Jurkat, Clone E6-1 (cell line): ENCODE measurements around the gene NOCT. TPM values are rescaled to one million over a fixed set of nuclear protein-coding genes. Genes with fewer than 3 reads are reported as not detected.
A peak's percentile ranks its signal among the peaks of the same experiment; 100 is the strongest.
"Not testable (repeated sequence)": the region's sequence is repeated elsewhere in the genome, so short reads cannot be mapped to it uniquely, and the experiment has no call there.

Source experiments
- DNase-seq: peaks from one replicate; pipeline ENCODE4 v3.0.0-alpha.2; 2011; ENCODE audit warnings: low read depth, low spot score
- H3K4me3 ChIP-seq: 2 replicates; pipeline ENCODE4 v1.5.1; 2011; ENCODE audit warnings: mild to moderate bottlenecking, low read length, control low read depth, moderate library complexity
- polyA plus RNA-seq: library from polyadenylated mRNA; unstranded; fragments of >200 nt; gene quantifications from one replicate; pipeline ENCODE4 v1.2.1, GENCODE V29; 2012; ENCODE audit warnings: missing spikeins; ENCODE audit not compliant: insufficient read length, insufficient read depth

The NOCT gene, protein sequence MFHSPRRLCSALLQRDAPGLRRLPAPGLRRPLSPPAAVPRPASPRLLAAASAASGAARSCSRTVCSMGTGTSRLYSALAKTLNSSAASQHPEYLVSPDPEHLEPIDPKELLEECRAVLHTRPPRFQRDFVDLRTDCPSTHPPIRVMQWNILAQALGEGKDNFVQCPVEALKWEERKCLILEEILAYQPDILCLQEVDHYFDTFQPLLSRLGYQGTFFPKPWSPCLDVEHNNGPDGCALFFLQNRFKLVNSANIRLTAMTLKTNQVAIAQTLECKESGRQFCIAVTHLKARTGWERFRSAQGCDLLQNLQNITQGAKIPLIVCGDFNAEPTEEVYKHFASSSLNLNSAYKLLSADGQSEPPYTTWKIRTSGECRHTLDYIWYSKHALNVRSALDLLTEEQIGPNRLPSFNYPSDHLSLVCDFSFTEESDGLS
- 8.6 TPM for polyA plus RNA-seq

DNA sequence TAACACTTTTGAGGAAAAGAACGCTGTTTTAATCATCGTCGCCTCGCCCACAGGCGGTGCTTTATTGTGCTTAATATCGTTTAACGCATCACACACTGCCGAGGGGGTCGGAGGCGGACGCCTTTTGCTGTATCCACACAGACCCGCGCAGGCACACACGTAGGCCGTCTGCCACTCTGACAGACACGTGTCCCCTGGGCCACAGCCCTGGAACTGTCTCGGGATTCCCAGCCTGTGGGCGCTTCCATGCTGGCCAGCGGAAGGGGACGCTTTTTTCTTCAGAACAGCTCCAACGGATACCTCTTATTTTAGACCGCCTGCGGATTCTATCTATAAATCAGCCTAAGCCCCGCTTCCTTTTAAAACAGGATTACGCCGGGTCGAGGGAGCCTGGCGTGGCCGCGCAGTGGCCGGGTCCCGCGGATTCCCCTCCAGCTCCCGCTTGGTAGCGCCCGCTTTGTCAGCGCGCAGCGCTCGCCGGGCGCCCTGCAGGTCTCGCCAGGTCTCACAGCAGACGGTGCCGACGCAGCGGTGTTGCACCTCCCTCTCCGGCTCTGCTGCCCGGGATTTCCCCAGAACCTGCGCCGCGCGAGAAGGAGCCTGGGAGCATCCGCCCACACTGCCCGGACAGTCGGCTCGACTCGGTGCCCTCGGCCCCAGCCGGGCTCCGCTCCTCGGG, at the start of gene NOCT:
Gene NOCT, plus strand, starts transcription at position 513 of the 679 bp plus-strand sequence. CDS start 201 bp downstream, outside the sequence.
- peak within 1 kb of the TSS; percentile 92 for H3K4me3 ChIP-seq
- peak; percentile 85 for DNase-seq

DNA sequence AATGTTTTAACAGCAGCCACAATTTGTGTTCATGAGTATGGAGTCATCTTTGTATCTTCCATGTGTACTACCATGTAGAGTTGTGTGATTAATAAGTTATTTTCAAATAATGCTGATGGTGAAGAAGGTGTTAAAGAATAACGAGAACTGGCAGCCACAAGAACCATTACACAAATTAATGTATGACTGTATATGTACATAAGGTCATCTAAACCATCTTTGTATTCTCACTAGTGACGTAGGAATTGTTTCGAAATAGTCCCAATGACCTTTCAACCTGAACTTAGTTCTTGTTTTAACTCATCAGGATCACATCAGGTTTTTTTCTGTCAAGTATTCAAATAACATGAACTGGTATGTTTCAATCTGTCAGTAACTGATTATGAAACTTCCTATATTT, 48.3 kb upstream of the NOCT start:
- no peak for DNase-seq

DNA sequence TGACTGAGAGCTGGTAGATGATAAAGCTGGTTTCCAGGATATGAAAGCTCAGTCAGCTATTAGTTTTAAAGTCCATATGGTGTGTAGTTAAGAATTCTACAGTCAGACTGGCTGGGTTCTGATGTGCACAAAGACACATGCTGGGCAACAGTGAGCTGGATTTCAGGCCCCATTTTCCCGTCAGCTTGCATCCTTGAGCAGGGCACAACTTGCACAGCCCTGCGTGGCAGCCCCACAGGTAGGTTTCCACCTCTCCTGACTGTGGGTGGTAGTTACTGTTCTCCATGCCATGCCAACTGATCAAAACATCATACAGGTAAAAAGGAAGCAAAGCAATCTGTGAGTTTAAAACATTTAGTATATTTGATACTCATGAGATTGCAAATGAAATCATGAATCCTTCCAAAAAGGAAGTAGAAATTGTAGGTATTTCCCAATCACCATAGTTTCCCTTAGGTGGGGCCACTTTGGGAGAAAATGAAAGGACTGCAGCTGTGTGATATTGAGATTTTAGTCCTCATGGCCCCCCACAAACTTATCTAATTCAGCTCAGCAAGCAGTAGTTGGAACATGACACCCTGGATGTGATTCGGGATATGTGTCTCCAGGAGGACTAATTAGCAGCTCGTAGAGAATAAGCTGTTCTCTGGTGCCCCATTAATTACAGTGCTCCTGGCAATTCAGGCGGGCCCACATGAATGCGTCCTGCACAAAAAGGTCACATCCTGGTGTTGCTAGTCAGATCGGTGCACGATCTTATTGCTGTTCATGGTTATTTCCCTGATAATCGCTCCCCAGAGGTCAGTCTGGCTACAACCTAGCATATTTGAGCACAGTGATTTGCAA, 42.4 kb upstream of the NOCT start:
- no peak for DNase-seq
- H3K4me3 ChIP-seq: no peak overlapping the region

More for the DNA sequence above, 48.3 kb upstream of the NOCT start:
- no peak overlapping the region for H3K4me3 ChIP-seq

DNA sequence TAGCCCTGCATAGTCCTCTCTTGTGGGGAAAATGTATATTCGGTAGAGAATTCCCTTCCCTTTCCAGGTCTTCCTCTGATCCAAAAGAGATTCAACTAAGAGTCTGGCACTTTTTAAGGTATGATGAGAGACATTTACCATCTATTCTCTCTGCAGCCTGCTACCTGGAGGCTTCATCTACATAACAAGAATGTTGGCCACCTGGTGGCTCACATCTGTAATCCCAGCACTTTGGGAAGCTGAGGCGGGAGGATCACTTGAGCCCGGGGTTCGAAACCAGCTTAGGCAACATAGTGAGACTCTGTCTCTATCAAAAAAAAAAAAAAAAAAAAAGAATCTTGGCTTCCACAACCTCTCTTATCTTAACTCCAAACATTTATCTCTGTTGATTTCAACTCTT, 40.4 kb upstream of the NOCT start:
- no peak for DNase-seq
- H3K4me3 ChIP-seq: no peak overlapping the region

DNA sequence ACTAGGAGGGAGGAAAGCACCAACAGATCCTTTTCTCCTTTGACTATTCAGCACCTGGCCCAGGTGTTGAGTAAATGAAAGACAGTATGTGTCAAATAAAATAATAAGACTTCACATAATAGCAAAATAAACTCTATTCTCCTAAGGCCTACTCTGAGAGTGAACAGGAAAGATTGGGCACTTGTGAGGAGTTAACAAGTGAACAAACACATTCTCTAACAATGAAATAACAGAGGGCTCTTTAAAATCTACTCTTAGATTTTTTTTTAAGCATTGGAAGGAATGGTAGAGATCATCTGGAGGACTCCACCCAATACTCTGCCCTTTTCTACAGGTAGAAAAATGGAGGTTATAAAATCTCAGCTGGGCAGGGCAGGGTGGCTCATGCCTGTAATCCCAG, 39.1 kb upstream of the NOCT start:
- DNase-seq: no peak
- H3K4me3 ChIP-seq: no peak overlapping the region

DNA sequence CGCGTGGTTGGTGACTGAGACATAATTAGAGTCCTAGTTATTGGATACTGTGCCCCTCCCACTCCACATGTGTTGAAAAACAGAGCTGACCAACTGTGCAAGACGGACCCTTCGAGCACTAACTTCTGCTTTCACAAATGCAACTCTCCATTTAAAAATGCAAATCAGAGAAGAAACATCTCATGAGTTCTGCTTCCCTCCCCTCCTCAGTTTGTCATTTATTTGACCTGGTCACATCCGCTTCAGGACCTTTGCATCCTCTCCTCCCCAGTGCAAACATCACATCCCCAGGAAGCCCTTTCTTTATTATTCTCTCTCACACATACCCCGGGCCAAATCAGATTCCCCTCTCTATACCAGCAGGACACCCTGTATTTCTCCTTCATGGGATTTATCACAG, 38.1 kb upstream of the NOCT start:
- no peak for DNase-seq
- H3K4me3 ChIP-seq: no peak overlapping the region

DNA sequence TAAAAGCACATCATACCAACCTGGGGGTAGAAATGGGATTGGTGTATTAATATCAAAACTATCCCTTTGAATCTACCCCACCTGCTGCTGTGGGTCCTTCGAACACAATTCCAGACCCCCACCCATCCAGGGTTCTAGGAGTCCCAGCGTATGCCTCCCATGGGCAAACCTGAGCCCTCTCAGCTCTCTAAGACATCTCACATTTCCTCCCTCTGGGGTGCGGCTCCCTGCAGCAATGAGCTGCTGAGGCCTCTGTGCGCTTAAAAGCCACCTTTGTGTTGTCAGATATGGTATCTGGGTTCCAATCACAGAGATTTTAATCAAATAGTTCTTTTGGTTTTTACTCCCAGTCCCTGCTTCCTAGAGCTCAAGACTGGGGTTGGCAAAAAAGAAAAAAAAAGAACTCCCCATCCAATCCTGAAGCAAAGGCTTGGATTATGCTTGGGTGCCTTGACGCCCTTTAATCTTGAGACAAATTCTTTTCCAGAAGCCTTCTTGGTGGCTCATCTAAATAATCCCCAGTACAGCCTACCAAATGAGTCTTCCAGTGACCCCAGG, 37.5 kb upstream of the NOCT start:
- H3K4me3 ChIP-seq: no peak overlapping the region

DNA sequence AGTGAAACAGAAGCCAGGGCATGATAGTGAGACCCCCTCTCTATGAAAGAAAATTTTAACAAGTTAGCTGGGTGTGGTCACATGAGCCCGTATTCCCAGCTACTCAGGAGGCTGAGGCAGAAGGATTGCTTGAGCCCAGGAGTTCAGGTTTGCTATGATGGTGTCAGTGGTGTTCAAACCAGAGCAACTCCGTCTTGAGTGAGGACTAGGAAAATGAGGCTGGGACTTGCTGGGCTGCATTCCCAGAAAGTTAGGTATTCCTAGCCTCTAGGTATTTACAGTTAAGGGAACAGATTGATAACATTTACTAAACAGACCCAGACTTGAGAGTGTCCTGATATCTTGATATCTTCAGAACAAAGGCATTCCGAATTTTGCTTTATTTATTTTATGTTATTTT, 37.0 kb upstream of the NOCT start:
- H3K4me3 ChIP-seq: no peak overlapping the region
- DNase-seq: no peak

More for the DNA sequence above, 37.5 kb upstream of the NOCT start:
- no peak for DNase-seq

DNA sequence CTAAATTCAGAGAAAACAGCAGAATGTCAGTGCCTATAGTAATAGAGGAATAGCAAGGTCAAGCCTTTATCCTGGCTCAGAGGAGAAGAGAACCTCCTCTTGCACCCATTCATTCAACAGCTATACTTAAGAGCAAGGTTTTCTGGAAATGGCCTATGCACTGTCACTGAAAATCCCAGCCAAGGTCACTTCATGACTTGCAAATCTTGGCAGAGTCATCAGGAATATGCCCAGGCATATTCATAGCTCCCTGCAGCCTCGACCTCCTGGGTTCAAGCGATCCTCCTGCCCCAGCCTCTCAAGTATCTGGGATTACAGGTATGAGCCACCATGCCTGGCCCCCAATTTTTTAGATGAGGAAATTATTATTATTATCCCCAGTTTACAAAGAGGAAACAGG, 35.8 kb upstream of the NOCT start:
- DNase-seq: no peak
- no peak overlapping the region for H3K4me3 ChIP-seq

DNA sequence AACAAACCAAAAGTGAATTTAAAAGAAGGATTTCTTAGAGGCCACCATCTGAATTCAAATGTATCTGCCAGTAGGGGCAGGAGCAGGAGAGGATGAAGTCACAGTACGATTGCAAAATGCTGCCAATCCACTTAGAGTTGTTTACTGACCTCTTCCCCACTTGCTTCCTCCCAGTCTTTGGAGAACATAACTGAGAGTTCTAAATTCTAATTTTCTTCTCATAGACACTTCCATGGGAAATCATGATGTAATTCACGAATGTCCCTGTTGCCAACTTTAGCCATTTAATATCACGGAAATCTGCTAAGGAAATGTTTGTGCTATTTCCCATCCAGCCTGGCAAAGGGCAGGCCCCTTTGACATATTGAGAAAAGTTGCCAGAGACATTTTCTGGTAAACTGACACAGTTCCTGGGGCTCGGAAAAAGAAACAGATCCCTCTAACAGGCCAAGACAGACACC, 33.6 kb upstream of the NOCT start:
- DNase-seq: no peak

DNA sequence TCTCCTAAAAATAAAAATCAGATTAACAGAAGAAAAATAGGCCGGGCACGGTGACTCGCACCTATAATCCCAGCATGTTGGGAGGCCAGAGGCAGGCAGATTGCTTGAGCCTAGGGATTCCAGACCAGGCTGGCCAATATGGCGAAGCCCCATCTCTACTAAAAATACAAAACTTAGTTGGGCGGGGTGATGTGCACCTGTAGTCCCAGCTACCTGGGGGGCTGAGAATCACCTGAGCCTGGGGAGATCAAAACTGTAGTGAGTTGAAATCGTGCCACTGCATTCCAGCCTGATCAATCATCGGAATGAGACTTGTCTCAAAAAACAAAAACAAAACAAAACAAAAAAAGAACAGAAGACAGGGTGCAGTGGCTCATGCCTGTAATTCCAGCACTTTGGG, 32.8 kb upstream of the NOCT start:
- no peak for DNase-seq
- no peak overlapping the region for H3K4me3 ChIP-seq

More for the DNA sequence above, 33.6 kb upstream of the NOCT start:
- H3K4me3 ChIP-seq: no peak overlapping the region

DNA sequence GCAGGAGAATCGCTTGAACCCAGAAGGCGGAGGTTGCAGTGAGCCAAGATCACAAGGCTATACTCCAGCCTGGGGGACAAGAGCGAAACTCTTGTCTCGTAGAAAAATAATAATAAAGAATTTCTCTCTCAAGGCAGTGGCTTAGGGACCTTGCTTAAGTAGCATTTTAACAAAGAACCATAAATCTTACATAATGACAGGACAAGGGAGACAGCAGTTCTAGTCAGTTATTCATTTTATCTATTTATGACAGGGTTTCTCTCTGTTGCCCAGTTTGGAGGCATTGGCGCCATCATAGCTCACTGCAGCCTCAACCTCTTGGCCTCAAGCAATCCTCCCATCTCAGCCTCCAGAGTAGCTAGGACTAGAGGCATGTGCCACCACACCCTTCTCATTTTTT, 31.9 kb upstream of the NOCT start:
- no peak for DNase-seq
- no peak overlapping the region for H3K4me3 ChIP-seq

DNA sequence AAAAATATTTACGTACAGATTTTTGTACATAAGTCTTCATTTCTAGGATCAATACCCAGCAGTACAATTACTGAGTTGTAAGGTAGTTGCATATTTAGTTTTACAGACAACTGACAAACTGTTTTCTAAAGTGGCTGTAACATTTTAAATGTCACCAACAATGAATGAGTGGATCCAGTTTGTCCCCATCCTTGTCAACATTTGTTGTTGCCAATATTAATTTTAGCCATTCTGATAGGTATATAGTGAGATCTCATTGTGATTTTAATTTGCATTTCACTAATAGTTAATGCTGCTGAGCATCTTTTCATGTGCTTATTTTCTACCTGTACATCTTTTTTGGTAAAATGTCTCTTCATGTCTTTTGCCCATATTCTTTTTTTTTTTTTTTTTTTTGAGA, 30.9 kb upstream of the NOCT start:
- no peak overlapping the region for H3K4me3 ChIP-seq
- DNase-seq: no peak

DNA sequence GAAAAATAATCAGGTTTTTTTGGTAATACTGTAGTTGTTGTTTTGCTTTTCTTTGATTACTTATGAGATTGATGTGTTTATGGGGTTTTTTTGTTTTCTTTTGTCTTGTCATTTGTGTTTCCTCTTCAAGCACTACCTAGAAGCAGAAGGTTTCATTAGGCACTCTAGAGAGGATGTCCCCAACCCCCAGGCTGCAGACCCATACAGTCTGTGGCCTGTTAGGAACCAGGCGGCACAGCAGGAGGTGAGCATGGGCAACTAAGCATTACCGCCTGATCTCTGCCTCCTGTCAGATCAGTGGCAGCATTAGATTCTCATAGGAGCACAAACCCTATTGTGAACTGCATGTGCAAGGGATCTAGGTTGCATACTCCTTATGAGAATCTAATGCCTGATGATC, 22.9 kb upstream of the NOCT start:
- DNase-seq: no peak
- no peak overlapping the region for H3K4me3 ChIP-seq

DNA sequence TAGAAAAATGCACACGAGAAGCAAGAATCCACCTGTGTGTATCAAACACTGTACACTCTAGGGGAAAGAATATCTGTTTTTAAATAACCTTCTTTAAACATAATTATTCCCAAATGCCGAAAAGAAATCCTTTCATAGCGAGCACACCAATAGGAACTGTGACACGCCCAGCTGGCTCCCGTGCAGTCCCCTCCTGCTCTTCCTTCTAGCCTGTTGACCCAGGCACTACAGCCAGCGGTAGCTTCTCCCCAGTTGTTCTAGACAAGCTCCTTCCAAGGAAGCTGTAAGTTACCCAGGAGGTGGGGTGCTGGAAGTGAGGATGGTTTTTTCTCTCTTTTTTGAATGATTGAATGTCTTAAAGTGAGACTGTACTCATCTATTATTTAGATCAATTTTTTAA, 19.5 kb upstream of the NOCT start:
- DNase-seq: no peak
- no peak overlapping the region for H3K4me3 ChIP-seq

DNA sequence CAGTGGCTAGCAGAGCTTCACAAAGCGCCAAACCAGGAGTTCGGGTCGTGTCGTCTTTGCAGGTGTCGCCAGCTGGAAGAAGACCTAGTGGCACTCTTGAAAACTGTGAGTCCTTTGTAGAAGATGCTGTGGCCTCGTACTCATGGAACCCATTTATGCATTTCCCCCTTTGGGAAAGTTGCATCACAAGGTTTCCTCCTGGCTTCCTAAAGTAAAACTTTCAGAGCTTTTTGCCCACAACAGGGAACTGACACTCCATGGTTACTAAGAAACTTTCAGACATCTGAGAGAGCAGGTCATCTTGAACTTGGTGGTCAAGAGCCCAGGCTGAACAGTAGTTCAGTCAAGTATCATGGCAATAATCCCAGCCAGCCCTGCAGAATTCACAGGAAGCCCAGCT, 15.9 kb upstream of the NOCT start:
- no peak for DNase-seq
- no peak overlapping the region for H3K4me3 ChIP-seq

DNA sequence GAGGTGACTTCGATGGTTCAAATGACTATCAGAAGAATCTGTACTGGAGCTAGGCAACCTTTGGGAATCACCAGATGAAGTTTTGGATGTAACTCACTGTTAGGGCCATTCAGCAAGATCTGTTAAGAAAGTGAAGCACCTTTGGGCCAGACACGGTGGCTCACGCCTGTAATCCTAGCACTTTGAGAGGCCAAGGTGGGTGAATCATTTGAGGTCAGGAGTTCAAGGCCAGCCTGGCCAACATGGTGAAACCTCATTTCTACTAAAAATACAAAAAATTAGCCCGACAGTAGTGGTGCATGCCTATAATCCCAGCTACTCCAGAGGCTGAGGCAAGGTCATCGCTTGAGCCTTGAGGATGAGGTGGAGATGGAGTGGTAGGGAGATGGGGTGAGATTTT, 15.4 kb upstream of the NOCT start:
- not testable (repeated sequence) for H3K4me3 ChIP-seq, DNase-seq

DNA sequence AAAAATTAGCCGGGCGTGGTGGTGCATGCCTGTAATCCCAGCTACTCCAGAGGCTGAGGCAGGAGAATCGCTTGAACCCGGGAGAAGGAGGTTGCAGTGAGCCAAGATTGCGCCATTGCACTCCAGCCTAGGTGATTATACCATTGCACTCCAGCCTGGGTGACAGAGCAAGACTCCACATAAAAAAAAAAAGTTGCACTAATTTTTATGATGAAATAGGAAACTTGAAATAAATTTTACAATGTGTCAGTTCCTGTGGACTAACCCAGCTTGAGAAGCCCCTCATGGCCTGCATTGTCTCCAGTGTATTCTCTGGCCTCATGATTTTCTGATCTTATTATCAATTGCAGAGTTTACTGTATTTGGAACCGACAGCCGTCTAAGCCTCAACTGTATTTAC, 14.2 kb upstream of the NOCT start:
- not testable (repeated sequence) for H3K4me3 ChIP-seq, DNase-seq

DNA sequence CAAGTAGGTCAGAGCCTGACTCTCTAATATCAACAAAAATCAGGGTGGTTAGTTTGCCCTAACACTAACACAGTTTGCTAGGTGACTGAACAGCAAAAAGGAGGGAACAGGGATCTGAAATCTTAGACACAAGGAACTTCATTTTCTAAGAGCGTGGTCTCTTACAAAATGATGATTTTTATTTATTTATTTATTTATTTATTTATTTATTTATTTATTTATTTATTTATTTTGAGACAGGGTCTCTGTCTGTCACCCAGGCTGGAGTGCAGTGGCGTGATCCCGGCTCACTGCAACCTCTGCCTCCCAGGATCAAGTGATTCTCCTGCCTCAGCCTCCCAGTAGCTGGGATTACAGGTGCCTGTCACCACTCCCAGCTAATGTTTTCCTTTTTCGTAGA, 11.9 kb upstream of the NOCT start:
- not testable (repeated sequence) for DNase-seq, H3K4me3 ChIP-seq
